HepG2 (cell line): ENCODE results near the gene HELZ2. TPM values are rescaled to one million over a fixed set of nuclear protein-coding genes. Genes with fewer than 3 reads are reported as not detected.

Source experiments
- ARID5B ChIP-seq: IDR thresholded peaks from 2 replicates; pipeline ENCODE4 v1.4.0; 2020; ENCODE audit warnings: mild to moderate bottlenecking, missing genetic modification reagents
- CC2D1A ChIP-seq: sonication (generic); formaldehyde crosslinking; IDR thresholded peaks from 2 replicates; pipeline ENCODE4 v1.8.1; 2023; ENCODE audit warnings: mild to moderate bottlenecking, missing genetic modification reagents
- CREM ChIP-seq, 2 experiments: sonication (generic) in 1 of 2; formaldehyde crosslinking in 1 of 2; IDR thresholded peaks; 2 replicates each; pipeline versions ENCODE4 v1.4.0 to v1.6.1; 2016 to 2020; ENCODE audit warnings: antibody characterized with exemption in 1 of 2, mild to moderate bottlenecking in 1 of 2, missing genetic modification reagents in 1 of 2
- FOSL1 ChIP-seq: sonication (generic); formaldehyde crosslinking; IDR thresholded peaks from 2 replicates; pipeline ENCODE4 v1.9.0; 2021; ENCODE audit warnings: missing genetic modification reagents, borderline replicate concordance
- FOXK2 ChIP-seq: fragments of 450-650 bp; IDR thresholded peaks from 2 replicates; pipeline ENCODE4 v1.6.1; 2016
- GMEB2 ChIP-seq: IDR thresholded peaks from 2 replicates; pipeline ENCODE4 v1.6.1; 2016; ENCODE audit warnings: missing biosample characterization, missing genetic modification reagents, low read depth
- IRF2 ChIP-seq: IDR thresholded peaks from 2 replicates; pipeline ENCODE4 v1.6.1; 2018; ENCODE audit warnings: missing genetic modification reagents, missing compliant biosample characterization
- NFKBIZ ChIP-seq: IDR thresholded peaks from 2 replicates; pipeline ENCODE4 v1.6.1; 2018; ENCODE audit warnings: missing genetic modification reagents, missing compliant biosample characterization
- RBM39 ChIP-seq: fragments of 200-400 bp; formaldehyde crosslinking; IDR thresholded peaks from one replicate; pipeline ENCODE4 v1.6.1; 2018; ENCODE audit warnings: antibody characterized with exemption, mild to moderate bottlenecking, low read depth, low read length; ENCODE audit not compliant: poor library complexity, severe bottlenecking
- SOX13 ChIP-seq, 3 experiments: fragments of 450-650 bp in 1 of 3; sonication (generic) in 1 of 3; formaldehyde crosslinking in 1 of 3; IDR thresholded peaks in 2 of 3; conservative IDR thresholded peaks in 1 of 3; 2 replicates each; pipeline versions ENCODE4 v1.5.0 to v1.6.1; 2016 to 2020; ENCODE audit warnings: antibody characterized with exemption in 1 of 3, mild to moderate bottlenecking in 1 of 3, missing compliant biosample characterization in 1 of 3, missing genetic modification reagents in 1 of 3, moderate library complexity in 1 of 3
- SRY ChIP-seq: sonication (generic); formaldehyde crosslinking; IDR thresholded peaks from 2 replicates; pipeline ENCODE4 v1.8.0; 2022; ENCODE audit warnings: mild to moderate bottlenecking, missing genetic modification reagents
- ZBTB43 ChIP-seq: sonication (generic); formaldehyde crosslinking; conservative IDR thresholded peaks from 2 replicates; pipeline ENCODE4 v1.4.0; 2020; ENCODE audit warnings: missing genetic modification reagents
- ZC3H13 ChIP-seq: sonication (generic); formaldehyde crosslinking; IDR thresholded peaks from 2 replicates; pipeline ENCODE4 v1.8.1; 2023; ENCODE audit warnings: mild to moderate bottlenecking, missing genetic modification reagents, moderate library complexity
- ZNF230 ChIP-seq: sonication (generic); formaldehyde crosslinking; IDR thresholded peaks from 2 replicates; pipeline ENCODE4 v1.4.0; 2020; ENCODE audit warnings: mild to moderate bottlenecking, missing genetic modification reagents
- ZNF337 ChIP-seq: sonication (generic); formaldehyde crosslinking; IDR thresholded peaks from 2 replicates; pipeline ENCODE4 v1.5.1; 2020; ENCODE audit warnings: missing genetic modification reagents, low read depth, mild to moderate bottlenecking, borderline replicate concordance
- ZSCAN30 ChIP-seq: sonication (generic); formaldehyde crosslinking; IDR thresholded peaks from 2 replicates; pipeline ENCODE4 v1.5.0; 2020; ENCODE audit warnings: mild to moderate bottlenecking, missing genetic modification reagents
- polyA plus RNA-seq, 8 experiments: library from polyadenylated mRNA; depleted of rRNA in 3 of 8; stranded (reverse) in 7 of 8; unstranded in 1 of 8; fragments of >200 nt; fragmentation: Illumina TruSeq in 4 of 8; extraction: Trizol in 4 of 8; gene quantifications; 2 replicates each; pipeline versions ENCODE4 v1.2.1 to v1.2.3, GENCODE V29; 2011 to 2016; ENCODE audit warnings: low read depth in 4 of 8, missing spikeins in 1 of 8, mixed read lengths in 1 of 8; ENCODE audit not compliant: insufficient read depth in 1 of 8
- total RNA-seq, 5 experiments: library from RNA; depleted of rRNA; stranded (reverse); fragments of >200 nt; fragmentation: Illumina TruSeq; extraction: Trizol; gene quantifications; 2 replicates each; pipeline ENCODE4 v1.2.3, GENCODE V29; 2016; ENCODE audit warnings: low read depth in 1 of 5
- TF ChIP-seq, protein P1 (sequence below): sonication (generic); formaldehyde crosslinking; IDR thresholded peaks from 2 replicates; pipeline ENCODE4 v1.5.1; 2020; ENCODE audit warnings: mild to moderate bottlenecking, missing genetic modification reagents
- TF ChIP-seq, protein P2 (sequence below): IDR thresholded peaks from 2 replicates; pipeline ENCODE4 v1.6.1; 2016; ENCODE audit warnings: missing genetic modification reagents, missing compliant biosample characterization

The HELZ2 gene
- total and polyA plus RNA-seq, 2 of the 13 experiments (the other 11 are each of a cell fraction or from before 2014, with no cell fraction given) = 9.6 to 10.1 TPM

GRCh38 chr20:63537525-63538203 lies 36.4 kb downstream of the HELZ2 start (continued):
- TF ChIP-seq NFKBIZ (CRISPR knock-in tag) (peak; percentile 95), ZSCAN30 (no peak), SRY (peak; percentile 77; the same call in 1 of the 2 replicates), GMEB2 (CRISPR knock-in tag) (0 out of 2 replicates have a peak, but pooled peaks have one; percentile 39), IRF2 (CRISPR knock-in tag) (peak; percentile 93), SOX13 (IDR thresholded peaks at IDR 0.05) (no peak), SOX13 (CRISPR knock-in tag; conservative IDR thresholded peaks at IDR 0.05 in 1 of 2, IDR thresholded peaks at IDR 0.05 in 1 of 2) (peak in 1 of 2 experiments; percentile 50; a peak in 2 of 4 replicates), FOXK2 (no peak), ZNF230 (peak; percentile 96), CC2D1A (CRISPR knock-in tag) (no peak), ARID5B (CRISPR knock-in tag) (peak; percentile 80), RBM39 (peak; percentile 92), ZC3H13 (no peak), ZBTB43 (CRISPR knock-in tag) (peak; percentile 88), CREM (IDR thresholded peaks at IDR 0.05) (no peak), CREM (CRISPR knock-in tag; IDR thresholded peaks at IDR 0.05) (no peak), ZNF337 (CRISPR knock-in tag) (0 out of 2 replicates have a peak, but pooled peaks have one; percentile 67), FOSL1 (CRISPR knock-in tag) (no peak)
- TF ChIP-seq, protein P1, sequence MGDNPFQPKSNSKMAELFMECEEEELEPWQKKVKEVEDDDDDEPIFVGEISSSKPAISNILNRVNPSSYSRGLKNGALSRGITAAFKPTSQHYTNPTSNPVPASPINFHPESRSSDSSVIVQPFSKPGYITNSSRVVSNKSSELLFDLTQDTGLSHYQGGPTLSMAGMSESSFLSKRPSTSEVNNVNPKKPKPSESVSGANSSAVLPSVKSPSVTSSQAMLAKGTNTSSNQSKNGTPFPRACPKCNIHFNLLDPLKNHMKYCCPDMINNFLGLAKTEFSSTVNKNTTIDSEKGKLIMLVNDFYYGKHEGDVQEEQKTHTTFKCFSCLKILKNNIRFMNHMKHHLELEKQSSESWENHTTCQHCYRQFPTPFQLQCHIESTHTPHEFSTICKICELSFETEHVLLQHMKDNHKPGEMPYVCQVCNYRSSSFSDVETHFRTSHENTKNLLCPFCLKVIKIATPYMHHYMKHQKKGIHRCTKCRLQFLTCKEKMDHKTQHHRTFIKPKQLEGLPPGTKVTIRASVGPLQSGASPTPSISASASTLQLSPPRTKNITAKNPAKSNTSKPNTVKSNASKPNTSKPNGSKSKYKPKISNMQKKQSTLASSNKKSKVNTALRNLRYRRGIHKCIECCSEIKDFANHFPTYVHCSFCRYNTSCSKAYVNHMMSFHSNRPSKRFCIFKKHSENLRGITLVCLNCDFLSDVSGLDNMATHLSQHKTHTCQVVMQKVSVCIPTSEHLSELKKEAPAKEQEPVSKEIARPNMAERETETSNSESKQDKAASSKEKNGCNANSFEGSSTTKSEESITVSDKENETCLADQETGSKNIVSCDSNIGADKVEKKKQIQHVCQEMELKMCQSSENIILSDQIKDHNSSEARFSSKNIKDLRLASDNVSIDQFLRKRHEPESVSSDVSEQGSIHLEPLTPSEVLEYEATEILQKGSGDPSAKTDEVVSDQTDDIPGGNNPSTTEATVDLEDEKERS (CRISPR knock-in tag) = peak; percentile 96
- TF ChIP-seq, protein P2, sequence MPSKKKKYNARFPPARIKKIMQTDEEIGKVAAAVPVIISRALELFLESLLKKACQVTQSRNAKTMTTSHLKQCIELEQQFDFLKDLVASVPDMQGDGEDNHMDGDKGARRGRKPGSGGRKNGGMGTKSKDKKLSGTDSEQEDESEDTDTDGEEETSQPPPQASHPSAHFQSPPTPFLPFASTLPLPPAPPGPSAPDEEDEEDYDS = peak; percentile 50; the same call in 1 of the 2 replicates
